HG02938 (cell line): ENCODE data around the gene FXYD3.
"Not testable (repeated sequence)": the region's sequence is repeated elsewhere in the genome, so short reads cannot be mapped to it uniquely, and the experiment has no call there.

ENCODE experiments used
- ATAC-seq: cut with Tn5 transposase; IDR thresholded peaks from one replicate; pipeline ENCODE4 v1.9.1; 2021; ENCODE audit warnings: mild to moderate bottlenecking, moderate library complexity; ENCODE audit not compliant: unreplicated experiment

The FXYD3 gene

DNA sequence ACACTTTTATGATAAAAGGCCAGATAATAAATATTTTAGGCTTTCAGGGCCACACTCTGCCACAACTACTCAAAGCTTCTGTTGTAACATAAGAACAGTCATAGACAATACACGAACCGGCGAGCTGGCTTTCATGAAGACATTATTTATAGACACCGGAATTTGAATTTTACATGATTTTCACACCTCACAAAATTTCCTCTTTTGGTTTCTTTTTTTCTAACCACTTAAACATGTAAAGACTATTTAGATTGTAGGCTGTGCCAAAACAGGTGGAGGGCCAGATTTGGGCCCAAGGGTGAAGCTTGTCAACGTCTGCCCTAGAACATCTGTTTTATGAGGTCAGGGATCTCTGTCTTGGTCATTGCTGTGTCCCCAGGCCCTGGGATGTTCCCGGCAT, 29.7 kb upstream of the FXYD3 start:
- no peak for ATAC-seq

DNA sequence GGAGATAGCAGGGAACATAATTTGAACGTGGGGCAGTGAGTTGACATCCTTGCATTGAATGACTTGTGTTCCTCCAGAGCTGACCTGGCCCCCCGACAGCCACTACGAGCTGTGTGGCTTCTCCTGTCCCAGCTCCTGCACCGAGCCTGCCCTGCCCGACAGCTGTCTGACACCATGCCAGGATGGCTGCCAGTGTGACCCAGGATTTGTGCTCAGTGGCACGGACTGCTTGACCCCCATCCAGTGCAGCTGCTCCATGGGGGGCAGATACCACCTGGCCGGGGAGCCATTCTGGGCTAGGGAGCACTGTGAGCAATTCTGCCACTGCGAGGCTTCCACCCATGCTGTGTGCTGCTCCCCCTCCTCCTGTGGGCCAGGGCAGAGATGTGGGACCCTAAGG, 29.2 kb upstream of the FXYD3 start:
- no peak for ATAC-seq

DNA sequence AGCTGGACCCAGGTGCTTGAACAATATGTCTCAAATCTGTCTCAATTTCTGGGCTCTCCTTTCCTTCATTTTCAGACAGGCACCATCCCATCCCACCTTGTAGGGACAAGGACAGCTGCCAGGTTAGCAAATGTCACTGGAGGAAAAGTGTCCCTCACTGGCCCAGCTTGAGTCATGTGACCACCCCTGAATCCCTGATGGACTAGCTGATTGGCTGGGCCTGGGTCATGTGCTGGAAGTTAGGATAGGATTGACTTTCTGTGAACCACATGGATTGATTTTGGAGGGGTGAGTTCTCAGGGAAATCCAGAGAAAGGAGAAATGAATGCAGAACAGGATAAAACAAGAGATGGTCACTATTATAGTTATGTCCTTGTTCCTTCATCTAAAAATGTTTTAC, 28.2 kb upstream of the FXYD3 start:
- no peak for ATAC-seq

DNA sequence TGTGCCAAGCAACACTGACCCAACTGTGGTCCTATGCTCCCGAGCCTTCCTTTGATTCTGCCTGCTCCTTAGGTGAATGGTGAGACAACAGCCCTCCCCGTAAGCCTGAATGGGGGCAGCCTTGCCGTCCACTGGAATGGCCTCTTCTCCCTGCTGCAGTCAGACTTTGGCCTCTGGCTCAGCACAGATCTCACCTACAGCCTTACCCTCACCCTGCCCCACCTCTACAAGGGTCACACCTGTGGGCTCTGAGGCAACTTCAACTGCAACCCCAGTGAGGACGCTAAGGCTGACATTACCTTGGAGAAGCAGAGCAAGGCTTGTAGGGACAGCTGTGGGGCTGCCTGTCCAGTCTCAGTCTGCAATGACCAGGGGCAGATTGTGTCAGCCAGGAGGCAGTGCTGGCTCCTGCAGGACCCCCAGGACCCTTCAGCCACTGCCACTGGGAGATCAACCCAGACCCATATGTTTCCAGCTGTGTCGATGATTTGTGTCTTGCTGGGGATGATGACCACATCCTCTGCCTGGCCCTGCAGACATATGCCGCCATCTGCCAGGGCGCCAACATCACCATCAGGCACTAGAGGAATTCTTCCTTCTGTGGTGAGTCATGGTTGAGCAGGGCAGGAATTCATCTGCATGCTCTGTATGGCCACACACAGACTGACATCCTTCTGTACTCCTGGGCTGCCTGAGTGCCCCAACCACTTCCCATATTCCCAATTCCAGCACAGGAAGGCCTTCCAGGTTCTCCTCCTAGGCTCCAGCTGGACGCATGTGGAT, 27.3 kb upstream of the FXYD3 start:
- ATAC-seq: no peak

DNA sequence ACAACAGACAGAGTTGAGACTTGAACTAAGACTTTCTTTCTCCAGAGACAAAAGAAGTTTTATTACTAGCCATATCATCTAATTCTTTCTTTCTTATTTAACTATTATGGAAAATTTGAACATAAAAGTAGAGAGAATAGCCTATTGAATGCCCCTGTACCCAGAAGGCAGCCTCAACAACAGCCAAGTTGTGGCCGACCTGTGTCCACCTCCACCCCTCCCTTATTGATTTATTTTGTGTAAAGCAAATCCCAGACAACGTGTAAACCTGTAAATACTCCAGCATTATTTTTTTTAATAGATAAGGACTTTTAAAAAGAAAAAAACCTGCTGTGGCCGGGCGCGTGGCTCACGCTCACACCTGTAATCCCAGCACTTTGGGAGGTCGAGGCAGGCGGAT, 26.1 kb upstream of the FXYD3 start:
- ATAC-seq: no peak

DNA sequence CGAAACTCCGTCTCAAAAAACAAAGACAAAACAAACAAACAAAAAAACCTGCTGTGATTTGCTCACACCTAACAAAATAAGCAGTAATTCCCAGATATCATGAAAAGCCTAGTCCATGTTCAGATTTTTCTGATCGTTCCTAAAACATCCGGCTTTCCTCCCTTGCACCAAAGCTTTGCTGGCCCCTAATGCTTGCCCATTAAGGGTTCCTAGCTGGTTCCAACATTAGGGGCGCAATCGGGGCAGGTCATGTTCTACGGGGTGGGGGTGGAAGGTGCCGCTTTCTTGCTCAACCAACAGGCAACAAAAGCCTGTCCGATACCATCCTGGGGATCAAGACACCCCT, 25.5 kb upstream of the FXYD3 start:
- no peak for ATAC-seq

DNA sequence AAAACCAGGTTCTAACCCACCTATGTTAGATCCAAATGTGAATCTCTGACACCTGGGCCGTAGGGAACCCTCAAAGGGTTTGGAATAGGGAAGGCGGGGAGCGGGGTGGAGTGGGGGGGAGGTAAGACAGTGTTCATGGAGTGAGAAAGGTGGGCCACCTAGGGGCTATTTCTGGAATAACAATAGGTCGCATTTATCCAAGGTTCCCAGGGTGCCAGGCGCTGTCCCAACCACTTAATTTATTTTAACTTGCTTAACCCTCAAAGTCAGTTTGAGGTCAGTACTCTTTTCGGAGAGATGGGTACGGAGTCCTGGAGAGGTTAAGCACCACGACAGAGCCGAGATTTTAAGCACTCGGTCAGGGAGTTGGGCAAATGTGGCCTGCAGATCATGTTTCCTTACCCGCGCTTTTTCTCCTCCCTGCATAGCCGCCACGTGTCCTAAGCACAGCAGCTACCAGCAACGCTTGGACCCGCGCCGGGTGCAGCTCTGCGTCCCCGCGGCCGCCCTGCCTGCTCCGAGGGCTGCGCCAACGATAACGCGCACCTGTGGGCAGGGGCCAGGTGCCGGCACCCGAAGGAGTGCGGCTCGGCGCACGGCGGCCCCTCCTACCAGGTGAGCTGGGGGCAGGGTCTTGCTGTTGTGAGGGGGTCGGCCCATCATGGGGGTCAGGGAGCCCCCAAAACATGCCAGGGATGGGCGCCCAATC, 25.0 kb upstream of the FXYD3 start:
- no peak for ATAC-seq

DNA sequence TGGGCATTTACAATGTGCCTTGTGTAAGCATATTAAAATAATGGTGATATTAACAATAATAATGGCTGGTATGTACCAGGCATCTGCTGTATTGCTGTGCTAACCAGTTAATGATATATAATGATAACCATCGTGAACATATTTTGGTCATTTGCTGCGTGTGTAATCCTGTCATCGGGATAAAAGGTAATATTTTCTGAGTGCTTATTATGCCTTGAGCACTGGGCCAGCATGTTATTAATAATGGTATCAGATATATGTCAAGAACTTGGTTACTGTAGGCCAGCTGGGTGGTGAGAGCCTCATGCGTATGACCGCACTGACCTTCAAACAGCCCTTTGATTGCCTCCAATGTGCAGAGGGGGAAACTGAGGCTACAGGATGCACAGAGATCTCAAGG, 22.2 kb upstream of the FXYD3 start:
- ATAC-seq: no peak

DNA sequence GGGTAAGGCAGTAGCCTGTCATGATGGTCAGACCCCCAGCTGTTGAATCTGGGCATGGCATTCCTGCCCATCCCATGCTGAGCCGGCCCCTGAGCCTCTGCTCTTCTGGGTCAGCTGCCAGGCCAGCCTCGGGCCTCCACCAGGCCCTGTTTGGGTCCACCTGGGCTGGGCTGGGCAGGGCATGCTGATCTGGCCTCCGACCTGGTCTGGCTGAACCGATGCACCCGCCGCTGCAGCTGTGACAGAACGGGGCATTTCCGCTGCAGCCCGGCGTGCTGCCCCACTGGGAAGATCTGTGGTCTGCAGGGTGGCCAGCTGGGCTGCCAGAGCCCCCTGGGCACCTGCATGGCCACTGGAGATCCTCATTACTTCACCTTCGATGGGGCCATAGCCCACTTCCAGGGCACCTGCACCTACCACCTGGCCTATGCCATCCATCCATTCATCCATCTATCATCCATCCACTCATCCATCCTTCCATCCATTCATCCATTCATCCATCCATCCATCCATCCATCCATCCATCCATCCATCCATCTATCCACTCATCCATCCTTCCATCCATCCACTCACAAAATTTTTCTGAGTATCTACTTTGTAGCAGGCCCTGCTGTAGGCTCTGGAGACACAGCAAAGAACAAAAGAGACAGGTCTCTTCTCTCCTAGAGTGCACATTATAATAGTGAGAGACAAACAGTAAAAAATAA, 21.5 kb upstream of the FXYD3 start:
- ATAC-seq: no peak

DNA sequence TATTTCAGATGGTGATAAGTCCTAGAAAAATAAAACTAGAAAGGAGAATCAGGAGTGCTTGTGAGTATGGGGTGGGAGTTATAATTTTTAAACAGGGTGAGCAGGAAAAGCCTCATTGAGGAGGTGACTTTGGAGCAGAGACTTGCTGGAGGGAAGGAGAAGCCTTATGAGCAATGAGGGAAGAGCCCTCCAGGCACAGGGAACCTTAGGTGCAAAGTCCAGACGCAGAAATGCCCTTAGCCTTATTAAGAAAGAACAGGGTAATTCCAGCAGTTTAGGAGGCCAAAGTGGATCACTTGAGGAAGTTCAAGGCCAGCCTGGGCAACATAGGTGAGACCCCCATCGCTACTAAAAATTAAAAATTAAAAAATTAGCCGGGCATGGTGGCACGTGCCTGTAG, 21.0 kb upstream of the FXYD3 start:
- ATAC-seq: no peak

DNA sequence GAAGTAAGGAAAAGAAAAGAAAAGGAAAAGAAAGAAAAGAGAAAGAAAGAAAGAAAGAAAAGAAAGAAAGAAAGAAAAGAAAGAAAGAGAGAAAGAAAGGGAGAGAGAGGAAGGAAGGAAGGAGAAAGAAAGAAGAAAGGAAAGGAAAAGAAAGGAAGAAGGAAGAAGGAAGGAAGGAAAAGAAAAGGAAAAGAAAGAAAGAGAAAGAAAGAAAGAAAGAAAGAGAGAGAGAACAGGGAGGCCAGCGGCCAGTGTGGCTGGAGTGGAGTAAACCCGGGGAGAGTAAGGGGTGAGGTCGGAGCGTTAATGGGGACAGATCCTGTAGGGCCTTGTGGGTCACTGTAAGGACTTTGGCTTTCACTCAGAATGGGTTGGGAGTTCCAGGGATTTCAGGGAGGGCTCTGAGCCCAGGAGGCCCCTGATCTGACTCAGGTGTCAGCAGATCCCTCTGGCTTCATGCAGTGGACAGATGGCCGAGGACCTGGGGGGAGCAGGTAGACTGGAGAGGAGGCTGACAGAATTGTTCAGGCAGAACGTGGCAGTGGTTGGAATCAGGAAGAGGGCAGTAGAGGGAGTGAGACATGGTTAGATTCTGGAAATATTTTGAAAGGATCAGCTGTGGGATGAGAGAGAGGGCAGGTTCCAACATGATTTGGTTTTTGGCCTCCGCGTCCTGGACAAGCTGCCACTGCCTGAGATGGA, 19.8 kb upstream of the FXYD3 start:
- no peak for ATAC-seq

DNA sequence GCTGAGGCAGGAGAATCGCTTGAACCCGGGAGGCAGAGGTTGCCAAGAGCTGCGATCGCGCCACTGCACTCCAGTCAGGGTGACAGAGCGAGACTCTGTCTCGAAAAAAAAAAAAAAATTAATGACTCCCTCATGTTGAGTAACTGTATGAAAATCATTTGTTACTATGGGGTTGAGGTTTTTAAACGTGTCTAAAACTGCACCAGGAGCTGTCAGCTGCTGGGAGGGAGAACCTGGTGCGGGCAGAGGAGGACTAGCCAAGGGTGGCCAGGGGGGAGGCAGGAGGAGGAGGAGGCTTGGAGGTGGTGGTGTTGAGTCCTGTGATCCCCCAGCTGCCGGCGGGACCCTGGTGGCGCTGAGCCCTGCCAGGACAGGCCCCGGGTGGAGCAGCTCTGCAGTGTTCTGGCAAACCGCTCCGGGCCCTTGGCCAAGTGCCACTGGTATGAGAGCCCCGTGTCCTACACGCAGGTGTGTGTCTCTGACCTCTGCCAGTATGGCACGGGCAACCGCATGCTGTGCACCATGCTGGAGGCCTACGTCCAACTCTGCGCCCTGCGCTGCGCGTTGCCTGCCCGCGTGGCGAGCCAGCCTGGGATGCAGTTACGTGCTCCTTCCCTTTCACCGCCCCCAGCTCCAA, 17.1 kb upstream of the FXYD3 start:
- ATAC-seq: no peak

DNA sequence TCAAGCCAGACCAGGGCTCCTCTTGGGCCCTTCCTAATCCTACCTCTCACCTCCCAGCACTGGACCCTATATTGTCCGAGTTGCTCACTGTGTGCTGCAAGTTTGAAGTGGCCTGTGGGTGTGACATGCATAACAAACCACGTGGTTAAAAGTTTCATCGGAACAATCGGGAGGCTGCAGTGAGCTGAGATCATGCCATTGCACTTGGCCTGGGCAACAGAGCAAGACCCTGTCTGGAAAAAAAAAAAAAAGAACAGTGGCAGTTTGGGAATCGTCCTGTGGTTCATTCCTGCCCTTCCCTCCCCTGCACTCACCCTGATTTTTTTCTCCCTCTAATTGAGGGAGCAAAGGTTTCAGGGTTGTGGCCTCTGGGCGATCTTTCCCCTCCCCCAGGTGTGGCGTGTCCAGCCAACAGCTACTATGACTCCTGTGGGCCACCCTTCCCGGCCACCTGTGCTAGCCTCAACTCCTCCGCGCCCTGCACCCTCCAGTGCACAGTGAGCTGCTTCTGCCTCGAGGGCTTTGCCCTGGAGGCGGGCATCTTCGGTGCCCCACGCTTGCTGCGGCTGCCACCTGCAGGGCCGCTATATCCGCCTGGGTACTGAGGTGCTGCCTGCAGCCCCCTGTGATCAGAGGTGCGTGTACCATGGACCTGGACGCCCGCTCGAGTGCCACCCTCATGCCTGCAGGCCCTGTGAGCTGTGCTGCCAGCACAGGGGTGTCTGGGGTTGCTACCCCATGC, 16.3 kb upstream of the FXYD3 start:
- no peak for ATAC-seq

DNA sequence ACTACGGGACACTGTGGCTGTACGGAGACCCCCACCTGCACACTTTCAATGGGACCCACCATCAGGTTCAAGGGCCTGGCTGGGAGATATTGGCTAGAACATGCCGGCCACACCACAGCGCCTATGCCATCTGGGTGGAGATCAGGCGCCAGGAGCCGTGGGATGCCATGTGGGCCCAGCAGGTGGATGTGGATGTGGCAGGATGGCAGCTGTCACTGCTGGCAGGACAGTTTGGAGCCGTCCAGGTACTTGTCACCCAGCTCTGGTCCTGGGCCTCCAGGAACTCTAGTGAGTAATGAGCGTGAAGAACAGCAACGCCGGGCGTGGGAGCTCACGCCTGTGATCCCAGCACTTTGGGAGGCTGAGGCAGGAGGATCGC, 15.7 kb upstream of the FXYD3 start:
- ATAC-seq: no peak

DNA sequence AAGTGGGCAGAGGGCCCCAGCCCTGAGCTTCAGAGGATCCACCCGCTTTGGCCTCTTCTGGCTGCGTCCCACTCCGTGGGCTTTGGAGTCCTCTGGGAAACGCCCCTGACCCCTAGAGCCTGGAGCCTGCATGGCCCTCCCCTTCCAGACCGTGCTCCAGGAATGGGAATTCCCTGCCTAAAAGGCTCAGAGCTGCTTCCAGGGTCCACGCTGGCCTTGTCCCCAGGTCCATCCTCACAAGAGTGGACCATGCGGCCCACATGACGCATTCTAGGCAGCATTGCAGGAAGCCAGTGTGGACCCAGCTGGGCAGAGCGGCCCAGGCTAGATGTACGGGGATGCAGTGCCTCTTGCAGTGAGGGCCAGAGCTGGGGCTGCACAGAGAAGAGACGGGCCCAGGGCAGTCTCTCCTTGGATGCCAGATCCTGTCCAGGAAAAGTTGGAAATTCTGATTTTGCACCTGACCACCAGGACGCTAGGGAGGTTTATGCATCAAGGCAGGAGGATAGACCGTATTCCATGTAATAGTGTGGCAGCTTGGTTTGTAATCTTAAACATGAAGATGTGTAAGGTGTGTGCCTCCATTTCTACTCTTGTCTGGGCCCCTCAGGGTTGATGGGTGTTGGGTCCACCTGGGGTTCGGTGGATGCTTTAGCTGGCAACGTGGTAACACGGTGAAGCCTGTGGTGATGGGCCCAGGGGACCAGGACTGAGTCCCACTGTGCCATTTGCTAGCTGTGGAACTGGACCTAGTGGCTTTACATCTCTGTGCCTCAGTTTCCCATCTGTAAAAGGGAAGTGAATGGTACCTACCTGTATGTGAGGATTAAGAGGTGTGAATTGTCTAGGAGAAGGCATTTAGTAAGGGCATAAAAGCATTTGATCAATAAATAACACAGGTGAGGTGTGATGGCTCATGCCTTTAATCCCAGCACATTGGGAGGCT, 14.8 kb upstream of the FXYD3 start:
- ATAC-seq: no peak

DNA sequence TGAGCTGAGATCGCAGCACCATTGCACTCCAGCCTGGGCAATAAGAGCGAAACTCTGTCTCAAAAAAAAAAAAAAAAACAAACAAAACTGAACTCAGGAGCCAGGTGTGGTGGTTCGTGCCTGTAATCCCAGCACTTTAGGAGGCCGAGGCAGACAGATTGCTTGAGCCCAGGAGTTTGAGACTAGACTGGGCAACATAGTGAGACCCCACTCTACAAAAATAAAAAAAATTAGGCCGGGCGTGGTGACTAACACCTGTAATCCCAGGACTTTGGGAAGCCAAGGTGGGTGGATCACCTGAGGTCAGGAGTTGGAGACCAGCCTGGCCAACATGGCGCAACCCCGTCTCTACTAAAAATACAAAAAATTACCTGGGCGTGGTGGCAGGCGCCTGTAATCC, 13.7 kb upstream of the FXYD3 start:
- ATAC-seq: not testable (repeated sequence)

DNA sequence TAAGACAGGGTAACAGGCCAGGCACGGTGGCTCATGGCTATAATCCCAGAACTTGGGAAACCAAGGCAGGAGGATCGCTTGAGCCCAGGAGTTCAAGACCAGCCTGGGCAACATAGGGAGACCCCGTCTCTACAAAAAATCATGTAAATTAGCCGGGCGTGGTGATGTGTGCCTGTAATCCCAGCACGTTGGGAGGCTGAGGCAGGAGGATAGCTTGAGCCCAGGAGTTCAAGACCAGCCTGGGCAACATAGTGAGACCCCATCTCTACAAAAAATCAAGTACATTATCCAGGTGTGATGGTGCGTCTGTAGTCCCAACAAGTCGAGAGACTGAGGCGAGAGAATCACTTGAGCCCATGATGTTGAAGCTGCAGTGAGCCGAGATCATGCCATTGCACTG, 12.0 kb upstream of the FXYD3 start:
- ATAC-seq: not testable (repeated sequence)

DNA sequence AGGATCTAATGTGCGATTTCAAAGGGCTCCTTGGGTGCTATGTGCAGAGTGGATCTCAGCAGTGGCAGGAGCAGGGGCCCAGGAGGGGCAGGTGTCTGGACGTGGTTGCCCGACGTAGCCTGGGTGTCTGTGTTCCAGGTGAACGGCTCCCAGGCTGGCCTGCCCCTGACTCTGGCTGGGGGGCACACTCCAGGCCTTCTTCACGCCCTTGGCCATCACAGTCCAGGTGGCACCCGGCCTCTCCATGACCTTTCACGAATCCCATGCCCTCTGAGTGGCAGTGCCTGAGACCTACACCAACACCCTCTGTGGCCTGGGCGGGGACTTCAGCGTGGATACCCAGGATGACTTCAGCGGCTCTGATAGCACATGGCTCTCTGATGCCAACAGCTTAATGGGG, 11.3 kb upstream of the FXYD3 start:
- no peak for ATAC-seq

DNA sequence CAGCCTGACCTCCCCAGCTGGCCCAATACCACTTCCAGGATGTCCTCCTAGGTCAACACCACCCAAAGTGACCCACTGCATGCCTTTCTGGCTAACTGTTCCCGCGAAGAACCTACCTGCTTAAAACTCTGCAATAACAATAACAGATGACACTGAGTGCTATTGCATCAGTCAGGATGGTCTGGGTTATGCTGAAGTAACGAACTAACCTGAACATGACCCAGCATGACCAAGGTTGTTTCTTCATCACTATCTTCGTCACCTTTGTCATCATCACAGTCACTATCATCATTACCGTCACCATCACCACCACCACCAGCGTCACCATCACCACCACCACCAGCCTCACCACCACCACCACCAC, 10.6 kb upstream of the FXYD3 start:
- no peak for ATAC-seq
